Stimulated activated CD8-positive, alpha-beta memory T cell treated with anti-CD3 and anti-CD28 coated beads, Interleukin-7, amount 100 ng/mL, for 4 hours (primary cell): Measurements from ENCODE around the gene SH2D4B.
"Not testable (repeated sequence)": the region's sequence is repeated elsewhere in the genome, so short reads cannot be mapped to it uniquely, and the experiment has no call there.

ENCODE experiments used
- DNase-seq, 2 donors: peaks; one replicate each; pipeline ENCODE4 v3.0.0-alpha.2; 2020; ENCODE audit warnings: low read depth in 2 of 2

Gene SH2D4B

DNA sequence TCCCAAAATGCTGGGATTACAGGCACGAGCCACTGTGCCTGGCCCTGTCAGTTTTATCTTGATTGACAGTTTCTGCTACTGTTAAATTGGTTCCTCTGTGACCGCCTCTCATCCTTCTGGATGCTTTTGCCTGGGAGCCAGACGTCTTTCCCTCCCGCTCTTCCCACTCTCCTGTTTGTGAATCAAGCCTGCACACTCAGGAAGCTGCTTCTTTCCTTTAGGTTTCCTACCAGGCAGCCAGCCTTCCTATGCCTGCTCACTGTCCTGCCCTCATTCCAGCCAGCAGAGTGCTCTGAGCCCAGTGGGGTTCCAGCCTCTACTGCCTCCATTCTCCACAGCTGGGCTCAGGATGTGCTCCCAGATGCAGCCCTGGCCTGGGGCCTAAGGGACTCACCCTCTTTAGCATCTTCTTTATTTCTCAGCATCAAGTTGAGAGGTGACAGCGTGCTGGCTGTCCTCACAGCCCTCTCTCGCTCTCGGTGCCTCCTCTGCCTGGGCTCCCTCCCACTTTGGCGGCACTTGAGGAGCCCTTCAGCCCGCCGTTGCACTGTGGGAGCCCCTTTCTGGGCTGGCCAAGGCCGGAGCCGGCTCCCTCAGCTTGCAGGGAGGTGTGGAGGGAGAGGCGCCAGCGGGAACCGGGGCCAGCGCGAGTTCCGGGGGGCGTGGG, 5.1 kb downstream of the SH2D4B start:
- no peak for DNase-seq

DNA sequence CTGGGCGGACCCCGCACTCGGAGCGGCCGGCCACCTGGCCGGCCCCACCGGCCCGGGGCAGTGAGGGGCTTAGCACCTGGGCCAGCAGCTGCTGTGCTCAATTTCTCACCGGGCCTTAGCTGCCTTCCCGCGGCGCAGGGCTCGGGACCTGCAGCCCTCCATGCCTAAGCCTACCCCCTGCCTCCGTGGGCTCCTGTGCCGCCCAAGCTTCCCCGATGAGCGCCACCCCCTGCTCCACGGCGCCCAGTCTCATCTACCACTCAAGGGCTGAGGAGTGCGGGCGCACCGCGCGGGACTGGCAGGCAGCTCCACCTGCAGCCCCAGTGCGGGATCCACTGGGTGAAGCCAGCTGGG, 5.6 kb downstream of the SH2D4B start:
- DNase-seq = not testable (repeated sequence)

DNA sequence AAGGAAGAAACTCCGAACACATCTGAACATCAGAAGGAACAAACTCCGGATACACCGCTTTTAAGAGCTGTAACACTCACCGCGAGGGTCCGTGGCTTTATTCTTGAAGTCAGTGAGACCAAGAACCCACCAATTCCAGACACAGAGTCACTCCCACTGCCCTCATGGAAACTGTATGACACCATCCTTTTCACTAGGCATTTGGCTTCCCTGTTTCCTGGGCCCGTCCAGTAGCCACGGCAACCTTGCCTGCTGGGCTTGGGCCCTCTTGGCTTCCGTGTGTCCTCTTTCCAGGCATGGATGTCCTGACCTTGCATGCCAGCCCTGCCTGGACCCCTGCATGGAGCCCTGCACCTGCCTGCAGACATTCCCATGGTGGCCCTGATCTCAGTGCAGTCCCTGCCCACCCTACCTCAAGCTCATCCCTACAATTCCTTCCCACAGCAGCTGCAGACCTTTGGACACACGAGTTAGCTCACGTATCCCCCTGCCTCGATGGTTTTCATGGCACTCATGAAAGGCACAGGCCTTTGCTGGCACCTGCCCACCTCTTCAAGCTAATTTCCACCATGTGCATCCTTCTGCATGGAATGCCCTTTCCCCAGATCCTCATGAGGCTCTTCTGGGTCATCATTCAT, 6.7 kb downstream of the SH2D4B start:
- DNase-seq = no peak

GRCh38 chr10:80545258-80545881, 7.7 kb downstream of the SH2D4B start:
- DNase-seq = no peak

DNA sequence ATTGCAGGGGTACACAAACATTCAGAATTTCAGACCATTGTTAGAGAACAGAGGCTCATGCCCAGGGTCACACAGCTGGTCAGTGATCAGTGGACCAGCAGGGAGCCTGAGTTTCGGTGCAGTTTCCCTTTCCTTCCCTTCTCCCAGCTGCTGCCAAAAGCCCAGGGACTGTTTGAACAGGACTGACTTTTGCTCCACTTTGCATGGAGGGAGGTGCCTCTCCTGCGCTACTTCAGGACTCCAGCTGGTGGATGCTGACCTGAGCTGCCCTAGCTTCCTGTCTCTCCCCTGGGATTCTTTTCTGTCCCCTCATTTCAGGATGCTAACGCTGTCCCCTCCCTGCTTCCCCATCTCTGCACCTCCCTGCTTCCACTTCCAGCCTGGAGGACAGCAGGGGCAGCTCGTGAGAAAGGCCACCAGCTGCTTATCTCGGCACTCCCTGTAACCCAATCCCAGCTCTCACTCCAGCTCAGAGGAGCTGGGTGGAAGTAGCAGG, 14.5 kb downstream of the SH2D4B start:
- no peak for DNase-seq

- DNase-seq = no peak
Measured at GRCh38 chr10:80553436-80553835, 15.7 kb downstream of the SH2D4B start.

- no peak for DNase-seq
Measured at GRCh38 chr10:80554050-80554449, 16.3 kb downstream of the SH2D4B start.

DNA sequence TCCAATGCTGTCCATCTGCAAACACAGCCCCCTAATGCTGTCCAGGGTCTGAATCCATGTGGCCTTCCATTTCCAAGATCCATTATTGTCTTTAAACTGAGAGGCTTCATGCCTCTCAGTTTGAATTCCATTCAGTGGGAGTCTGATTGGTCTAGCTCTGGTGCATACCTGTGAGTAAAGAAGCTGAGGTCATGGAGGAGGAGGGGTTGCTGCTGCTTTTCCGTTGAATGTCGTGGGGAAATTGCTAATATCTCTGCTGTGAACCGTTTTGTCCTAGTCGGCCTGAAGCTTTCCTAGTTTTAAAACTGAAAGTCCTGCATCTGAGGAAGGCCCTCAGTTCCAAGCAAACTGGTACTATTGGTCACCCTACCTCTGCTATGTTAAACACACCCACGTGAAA, 17.7 kb downstream of the SH2D4B start:
- no peak for DNase-seq

- no peak for DNase-seq
Measured at GRCh38 chr10:80561950-80562349, 24.2 kb downstream of the SH2D4B start.

DNA sequence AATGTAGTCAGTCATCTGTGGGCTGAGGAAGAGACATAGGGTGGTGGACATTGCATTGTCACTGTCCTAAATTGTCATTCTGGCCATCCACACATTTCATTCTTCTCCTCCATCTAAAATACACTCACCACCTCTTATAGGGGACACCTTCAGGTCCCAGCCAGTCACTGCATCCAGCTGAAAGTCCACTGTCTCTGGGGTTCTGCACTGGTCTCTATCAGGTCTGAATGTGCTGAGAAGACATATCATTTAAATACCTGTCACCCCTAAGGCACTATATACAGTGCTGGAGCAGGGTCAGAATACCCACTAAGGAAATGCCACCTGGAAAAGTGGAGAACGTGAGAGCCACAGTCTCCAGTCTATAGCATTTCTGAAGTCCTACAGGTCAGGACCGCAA, 29.6 kb downstream of the SH2D4B start:
- DNase-seq = no peak

DNA sequence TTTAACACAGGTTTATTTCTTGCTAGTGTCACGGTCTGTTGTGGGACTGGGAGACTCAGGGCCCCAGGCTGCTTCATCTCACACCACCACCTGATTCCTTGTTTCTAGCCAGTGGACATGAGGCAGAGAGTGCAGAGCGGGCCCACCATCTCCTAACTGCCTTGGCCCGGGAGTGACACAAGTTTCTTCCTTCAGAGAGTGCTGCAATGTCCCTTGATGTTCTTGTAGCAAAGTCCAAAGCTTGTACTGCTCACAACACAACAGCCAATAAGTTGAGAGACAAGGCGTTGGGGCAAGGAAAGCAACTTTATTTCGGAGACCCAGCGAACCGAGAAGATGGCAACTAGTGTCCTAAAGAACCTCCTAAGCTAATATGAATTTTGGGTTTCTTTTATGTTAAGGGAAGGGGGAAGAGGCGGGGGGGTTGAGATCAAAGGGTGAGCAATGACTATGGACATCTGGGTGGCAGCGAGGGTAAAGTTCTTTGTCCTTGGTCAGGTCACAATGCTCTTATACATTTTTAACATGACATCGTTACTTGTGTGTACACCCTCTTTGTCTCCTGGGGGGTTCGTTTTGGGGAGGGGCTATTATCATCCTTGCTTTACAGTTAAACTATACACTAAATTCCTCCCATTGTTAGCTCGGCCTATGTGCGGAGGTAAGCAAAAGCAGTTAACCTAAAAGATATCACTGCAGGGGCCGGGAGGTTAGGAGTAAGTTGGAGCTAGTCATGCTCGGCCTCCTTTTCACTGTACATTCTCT, 31.6 kb downstream of the SH2D4B start:
- no peak for DNase-seq

- no peak for DNase-seq
Measured at GRCh38 chr10:80571352-80571751, 33.6 kb downstream of the SH2D4B start.

DNA sequence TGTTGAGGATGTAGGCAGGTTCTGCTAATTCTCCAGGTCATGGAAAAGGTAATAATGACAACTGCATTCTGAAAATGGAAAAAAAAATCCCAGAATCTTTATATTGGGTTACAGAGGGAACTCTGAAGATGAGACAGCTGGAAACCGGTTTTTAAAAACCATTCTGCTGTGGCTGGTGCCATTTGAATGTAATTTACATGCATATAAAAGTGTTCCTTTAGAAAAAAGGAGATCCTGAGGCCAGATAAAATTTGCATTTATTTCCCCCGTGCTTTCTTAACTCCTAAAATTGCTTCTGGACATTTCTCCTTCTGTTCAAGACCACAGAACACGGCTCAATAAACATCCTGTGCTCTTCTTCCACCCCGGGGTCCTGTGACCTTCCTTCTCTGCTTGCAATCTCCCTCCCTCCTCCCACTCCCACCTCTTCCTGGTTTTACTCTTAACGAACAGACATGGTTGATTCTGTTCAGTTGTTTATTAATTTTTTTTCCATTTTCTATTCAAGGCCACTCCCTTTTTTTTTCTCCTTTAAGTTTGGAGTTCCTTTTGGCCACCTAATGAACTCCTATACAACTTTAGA, 41.6 kb downstream of the SH2D4B start:
- DNase-seq = no peak

GRCh38 chr10:80579849-80580637, 42.3 kb downstream of the SH2D4B start:
- no peak for DNase-seq

- no peak for DNase-seq
Measured at GRCh38 chr10:80580638-80581468, 43.2 kb downstream of the SH2D4B start.

GRCh38 chr10:80581469-80581835, 43.8 kb downstream of the SH2D4B start:
- DNase-seq = no peak

- DNase-seq = no peak
Measured at GRCh38 chr10:80582286-80582960, 44.7 kb downstream of the SH2D4B start.

DNA sequence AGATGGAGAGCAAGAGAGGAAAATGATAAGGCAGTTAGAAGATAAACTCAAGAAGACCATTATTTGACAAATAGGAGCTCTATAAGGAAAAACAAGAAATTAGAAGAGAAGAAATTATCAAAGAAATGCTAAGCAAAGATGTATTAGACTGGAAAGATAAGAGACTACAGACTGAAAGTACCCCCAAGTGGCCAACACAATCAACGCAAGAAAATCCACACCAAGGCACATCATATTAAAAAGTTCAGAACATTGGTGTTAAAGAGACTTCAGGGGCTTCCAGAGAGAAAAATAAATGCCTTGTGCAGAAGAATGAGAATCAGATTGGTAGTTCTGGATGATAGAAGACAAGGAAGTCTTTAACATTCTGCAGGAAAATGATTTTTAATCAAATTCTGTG, 46.0 kb downstream of the SH2D4B start:
- no peak for DNase-seq

GRCh38 chr10:80585812-80586211, 48.1 kb downstream of the SH2D4B start:
- no peak for DNase-seq

DNA sequence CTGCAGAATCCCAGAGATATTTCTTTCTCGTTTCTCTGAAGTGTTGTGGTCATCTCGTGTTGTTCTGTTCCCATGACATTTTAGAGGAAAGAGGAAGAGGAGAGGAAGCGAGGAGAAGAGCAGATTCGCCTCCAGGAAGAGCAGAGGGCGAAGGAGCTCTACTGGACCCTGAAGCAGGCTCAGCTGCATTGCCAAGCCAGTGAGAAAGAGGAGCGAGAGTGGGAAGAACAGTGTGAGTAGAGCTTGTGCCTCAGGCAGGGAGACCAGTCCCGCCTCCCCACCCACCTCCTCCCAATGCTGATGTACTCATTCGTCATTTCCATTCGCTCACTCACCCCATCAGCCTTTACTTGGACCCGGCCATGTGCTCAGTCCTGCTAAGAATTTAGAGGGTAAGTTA, 50.8 kb downstream of the SH2D4B start:
- no peak for DNase-seq
